Nephron (organoid): Measurements from ENCODE around the gene CFAP20DC.
"Not testable (repeated sequence)": the region's sequence is repeated elsewhere in the genome, so short reads cannot be mapped to it uniquely, and the experiment has no call there.

Experiments
- H3K27ac Mint-ChIP-seq, 3 experiments: 2 replicates each; pipeline ENCODE4 v1.8.0; 2020; ENCODE audit warnings: mixed read lengths in 3 of 3, mild to moderate bottlenecking in 2 of 3, moderate library complexity in 1 of 3
- H3K27me3 Mint-ChIP-seq: 2 replicates; pipeline ENCODE4 v1.8.0; 2021; ENCODE audit warnings: low read depth, mild to moderate bottlenecking, moderate library complexity, mixed read lengths
- H3K36me3 Mint-ChIP-seq: 2 replicates; pipeline ENCODE4 v1.8.0; 2020; ENCODE audit warnings: low read depth, mixed read lengths
- H3K4me1 Mint-ChIP-seq: 2 replicates; pipeline ENCODE4 v1.8.0; 2020; ENCODE audit warnings: mixed read lengths
- H3K4me3 Mint-ChIP-seq, 3 experiments: 2 replicates each; pipeline ENCODE4 v1.8.0; 2020; ENCODE audit warnings: mild to moderate bottlenecking in 3 of 3, mixed read lengths in 3 of 3, moderate library complexity in 2 of 3
- H3K9me3 Mint-ChIP-seq: 2 replicates; pipeline ENCODE4 v1.8.0; 2020; ENCODE audit warnings: mixed read lengths
- TF ChIP-seq, protein P1 (sequence below), 3 experiments: fragments of 200-600 bp; sonication (generic); IDR thresholded peaks; one replicate each; pipeline ENCODE4 v1.5.0; 2021; ENCODE audit warnings: antibody characterized with exemption in 3 of 3; ENCODE audit not compliant: unreplicated experiment in 3 of 3

Gene CFAP20DC

DNA sequence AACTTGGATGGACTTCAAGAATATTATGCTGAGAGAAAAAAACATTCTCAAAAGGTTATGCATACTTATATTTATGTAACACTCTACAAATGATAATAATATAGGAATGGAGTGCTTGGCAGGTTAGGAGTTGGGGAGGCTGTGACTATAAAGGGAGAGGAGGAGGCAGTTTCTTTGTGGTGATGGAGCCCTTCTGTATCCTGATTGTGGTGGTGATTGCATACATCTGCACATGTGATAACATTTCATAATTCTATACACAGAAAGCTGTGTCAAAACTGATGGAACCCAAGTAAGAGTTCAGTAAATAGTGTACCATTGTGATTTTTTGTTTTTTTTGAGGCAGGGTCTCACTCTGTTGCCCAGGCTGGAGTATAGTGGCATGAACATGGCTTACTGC is 351.6 kb downstream of the CFAP20DC start:
- H3K36me3 Mint-ChIP-seq = peaks cover 2% of the 10 kb centered on the region
- TF ChIP-seq, protein P1, sequence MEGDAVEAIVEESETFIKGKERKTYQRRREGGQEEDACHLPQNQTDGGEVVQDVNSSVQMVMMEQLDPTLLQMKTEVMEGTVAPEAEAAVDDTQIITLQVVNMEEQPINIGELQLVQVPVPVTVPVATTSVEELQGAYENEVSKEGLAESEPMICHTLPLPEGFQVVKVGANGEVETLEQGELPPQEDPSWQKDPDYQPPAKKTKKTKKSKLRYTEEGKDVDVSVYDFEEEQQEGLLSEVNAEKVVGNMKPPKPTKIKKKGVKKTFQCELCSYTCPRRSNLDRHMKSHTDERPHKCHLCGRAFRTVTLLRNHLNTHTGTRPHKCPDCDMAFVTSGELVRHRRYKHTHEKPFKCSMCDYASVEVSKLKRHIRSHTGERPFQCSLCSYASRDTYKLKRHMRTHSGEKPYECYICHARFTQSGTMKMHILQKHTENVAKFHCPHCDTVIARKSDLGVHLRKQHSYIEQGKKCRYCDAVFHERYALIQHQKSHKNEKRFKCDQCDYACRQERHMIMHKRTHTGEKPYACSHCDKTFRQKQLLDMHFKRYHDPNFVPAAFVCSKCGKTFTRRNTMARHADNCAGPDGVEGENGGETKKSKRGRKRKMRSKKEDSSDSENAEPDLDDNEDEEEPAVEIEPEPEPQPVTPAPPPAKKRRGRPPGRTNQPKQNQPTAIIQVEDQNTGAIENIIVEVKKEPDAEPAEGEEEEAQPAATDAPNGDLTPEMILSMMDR (IDR thresholded peaks at IDR 0.05; ENCODE audit: unreplicated experiment in 3 of 3) = no peak
- H3K4me3 Mint-ChIP-seq = no peak overlapping the region
- H3K27me3 Mint-ChIP-seq = no peaks in the 10 kb centered on the region
- H3K4me1 Mint-ChIP-seq = peaks cover 9% of the 10 kb centered on the region
- H3K27ac Mint-ChIP-seq = no peak overlapping the region
- H3K9me3 Mint-ChIP-seq = peaks cover 13% of the 10 kb centered on the region

DNA sequence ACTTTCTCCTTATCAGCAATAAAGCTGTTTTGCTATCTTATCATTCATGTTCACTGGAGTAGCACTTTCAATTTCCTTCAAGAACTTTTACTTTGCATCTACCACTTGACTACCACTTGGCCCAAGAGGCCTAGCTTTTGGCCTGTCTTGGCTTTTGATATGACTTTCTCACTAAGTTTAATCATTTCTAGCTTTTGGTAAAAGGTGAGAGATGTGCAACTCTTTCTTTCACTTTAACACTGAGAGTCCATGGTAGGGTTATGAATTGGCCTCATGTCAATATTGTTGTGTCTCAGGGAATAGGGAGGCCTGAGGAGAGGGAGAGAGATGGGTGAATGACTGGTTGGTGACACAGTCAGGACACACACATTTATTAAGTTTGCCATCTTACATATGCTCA is 352.3 kb downstream of the CFAP20DC start:
- Mint-ChIP-seq H3K27ac (no peak overlapping the region), H3K36me3 (peaks cover 3% of the 10 kb centered on the region), H3K4me1 (peaks cover 9% of the 10 kb centered on the region), H3K4me3 (no peak overlapping the region), H3K27me3 (no peaks in the 10 kb centered on the region), H3K9me3 (peaks cover 18% of the 10 kb centered on the region)
- TF ChIP-seq, protein P1 (IDR thresholded peaks at IDR 0.05; ENCODE audit: unreplicated experiment in 3 of 3) = no peak

DNA sequence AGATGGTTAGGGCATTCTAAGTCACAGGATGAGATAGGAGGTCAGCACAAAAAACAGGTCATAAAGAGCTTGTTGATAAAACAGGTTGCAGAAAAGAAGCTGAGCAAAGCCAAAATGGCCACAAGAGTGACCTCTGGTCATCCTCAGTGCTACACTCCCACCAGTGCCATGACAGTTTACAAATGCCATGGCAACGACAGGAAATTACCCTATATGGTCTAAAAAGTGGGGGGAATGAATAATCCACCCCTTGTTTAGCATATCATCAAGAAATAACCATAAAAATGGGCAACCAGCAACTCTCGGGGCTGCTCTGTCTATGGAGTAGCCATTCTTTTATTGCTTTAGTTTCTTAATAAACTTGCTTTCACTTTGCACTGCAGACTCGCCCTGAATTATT is 353.0 kb downstream of the CFAP20DC start:
- H3K36me3 Mint-ChIP-seq, H3K4me3 Mint-ChIP-seq, H3K27me3 Mint-ChIP-seq, H3K4me1 Mint-ChIP-seq, H3K27ac Mint-ChIP-seq: not testable (repeated sequence)
- peaks cover 19% of the 10 kb centered on the region for H3K9me3 Mint-ChIP-seq

DNA sequence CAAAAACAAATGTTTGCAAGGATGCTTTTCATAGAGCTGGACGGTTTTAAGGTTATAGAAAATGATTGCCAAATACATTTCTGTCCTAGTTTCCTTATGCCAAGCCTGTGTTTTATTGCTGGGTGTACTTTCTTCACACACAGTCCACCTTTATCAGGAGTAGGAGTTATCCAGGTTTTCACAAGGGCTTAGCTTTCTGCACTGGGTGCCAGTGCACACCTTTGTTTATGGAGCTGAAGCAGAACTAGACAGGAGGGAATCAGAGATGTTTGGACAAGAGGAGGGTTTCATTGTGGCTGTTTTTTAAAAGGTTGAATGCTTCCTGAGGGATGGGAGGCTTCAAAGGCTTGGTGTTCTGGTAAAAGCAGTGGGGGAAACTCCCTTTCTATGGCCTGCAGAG is 353.7 kb downstream of the CFAP20DC start:
- Mint-ChIP-seq H3K36me3 (peaks cover 3% of the 10 kb centered on the region), H3K9me3 (peaks cover 23% of the 10 kb centered on the region), H3K4me3 (no peak overlapping the region), H3K27me3 (no peaks in the 10 kb centered on the region), H3K27ac (no peak overlapping the region), H3K4me1 (peaks cover 9% of the 10 kb centered on the region)
- TF ChIP-seq, protein P1 (IDR thresholded peaks at IDR 0.05; ENCODE audit: unreplicated experiment in 3 of 3) = no peak

DNA sequence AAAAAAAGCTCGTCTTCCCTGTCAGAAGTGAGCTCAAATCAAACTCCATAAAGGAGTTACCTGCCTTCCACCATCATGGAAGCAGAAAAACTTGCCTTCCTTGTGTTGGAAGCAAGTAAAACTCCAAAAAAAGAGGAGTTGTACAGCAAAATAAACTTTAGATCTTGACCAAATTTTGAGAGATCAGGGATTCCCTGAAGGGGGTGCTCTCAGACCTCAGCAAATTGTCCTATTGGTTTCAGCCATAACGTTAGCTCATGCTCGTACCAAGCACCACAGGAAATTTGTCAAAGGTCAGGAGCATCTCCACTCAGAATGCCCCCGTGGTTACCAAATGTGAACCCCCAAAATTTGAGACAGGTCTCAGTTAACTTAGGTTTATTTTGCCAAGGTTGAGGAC is 354.5 kb downstream of the CFAP20DC start:
- H3K4me3 Mint-ChIP-seq, H3K36me3 Mint-ChIP-seq, H3K27ac Mint-ChIP-seq, H3K4me1 Mint-ChIP-seq, H3K27me3 Mint-ChIP-seq: not testable (repeated sequence)
- peaks cover 23% of the 10 kb centered on the region for H3K9me3 Mint-ChIP-seq

DNA sequence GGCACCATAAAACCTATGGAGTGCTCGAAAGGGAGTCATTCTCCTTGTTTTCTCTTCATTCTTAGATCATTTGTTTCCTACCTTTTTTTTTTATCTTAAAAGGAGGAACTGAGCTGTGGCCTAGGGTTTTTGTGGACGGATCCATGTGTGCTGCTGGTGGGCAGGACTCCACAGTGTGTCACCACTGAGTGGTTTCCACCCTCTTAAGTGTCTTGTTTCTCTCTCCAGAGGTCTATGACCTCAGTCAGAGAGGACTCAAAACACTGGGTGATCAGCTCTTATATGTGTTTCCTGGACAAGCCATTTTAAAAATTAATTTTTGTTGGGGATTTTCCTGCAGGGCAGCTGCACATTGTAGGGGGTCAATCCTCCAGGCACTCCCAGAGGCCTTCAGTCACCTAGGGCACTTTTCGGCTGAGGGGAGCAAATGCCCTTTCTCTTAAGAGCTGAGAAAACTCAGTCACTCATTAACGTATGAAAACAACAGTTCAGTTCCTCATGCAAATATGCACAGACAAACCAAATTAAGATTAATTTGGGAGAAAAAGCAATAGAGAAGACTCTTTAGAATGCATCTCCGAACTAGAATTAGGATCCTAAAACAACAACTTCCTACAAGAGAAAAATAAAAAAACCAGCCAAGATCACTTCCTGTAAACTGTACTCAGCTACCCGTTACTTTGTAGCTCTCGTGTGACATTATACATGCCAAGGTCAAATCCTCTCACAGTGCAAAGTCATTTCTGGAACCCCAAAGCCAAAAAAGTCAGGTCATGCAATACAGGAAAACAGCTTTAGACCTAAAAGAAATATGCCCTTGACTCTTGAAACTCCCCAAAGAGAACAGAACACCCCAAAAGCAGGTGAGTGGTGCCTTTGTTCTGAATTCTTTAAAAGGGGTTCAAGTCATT is 355.6 kb downstream of the CFAP20DC start:
- H3K4me1 Mint-ChIP-seq = peaks cover 15% of the 10 kb centered on the region
- H3K27ac Mint-ChIP-seq = no peak overlapping the region
- H3K9me3 Mint-ChIP-seq = peaks cover 32% of the 10 kb centered on the region
- H3K4me3 Mint-ChIP-seq = no peak overlapping the region
- TF ChIP-seq, protein P1 (IDR thresholded peaks at IDR 0.05; ENCODE audit: unreplicated experiment in 3 of 3) = no peak
- peaks cover 7% of the 10 kb centered on the region for H3K36me3 Mint-ChIP-seq
- H3K27me3 Mint-ChIP-seq = no peaks in the 10 kb centered on the region

DNA sequence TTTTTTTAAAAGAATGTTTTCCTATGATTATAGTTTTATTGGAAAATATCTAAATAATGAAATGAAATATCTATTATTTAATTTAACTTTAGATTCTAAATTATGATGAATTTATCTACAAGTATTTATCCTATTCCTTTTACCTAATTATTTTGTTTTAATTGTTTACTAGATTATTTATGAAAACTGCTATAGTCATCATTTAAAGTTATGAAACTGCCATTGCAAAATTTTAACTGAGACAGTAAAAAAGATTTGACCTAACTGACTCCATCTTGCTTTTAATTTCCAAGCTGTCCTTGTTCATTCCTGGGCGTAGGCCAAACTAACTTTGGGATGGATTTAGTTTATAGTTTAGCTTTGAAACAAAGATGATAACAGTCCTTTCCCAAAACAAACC is 357.3 kb downstream of the CFAP20DC start:
- no peak overlapping the region for H3K4me3 Mint-ChIP-seq
- no peaks in the 10 kb centered on the region for H3K27me3 Mint-ChIP-seq
- H3K9me3 Mint-ChIP-seq = peaks cover 40% of the 10 kb centered on the region
- TF ChIP-seq, protein P1 (IDR thresholded peaks at IDR 0.05; ENCODE audit: unreplicated experiment in 3 of 3) = no peak
- H3K4me1 Mint-ChIP-seq = peaks cover 25% of the 10 kb centered on the region
- no peak overlapping the region for H3K27ac Mint-ChIP-seq
- peaks cover 7% of the 10 kb centered on the region for H3K36me3 Mint-ChIP-seq
